Right lobe of liver (tissue), 4 donors: ENCODE results near the gene TSFM.

Experiments
- CTCF ChIP-seq, 4 donors: fragments of 200-600 bp in 3 of 4; fragments of 450-650 bp in 1 of 4; IDR thresholded peaks; one replicate each; pipeline versions ENCODE4 v1.5.1 to v1.8.0; 2016 to 2022; ENCODE audit warnings: antibody characterized with exemption in 4 of 4, mild to moderate bottlenecking in 2 of 4
- POLR2A ChIP-seq: fragments of 450-650 bp; IDR thresholded peaks from one replicate; pipeline ENCODE4 v1.6.1; 2017; ENCODE audit warnings: antibody characterized with exemption, mild to moderate bottlenecking
- donor health status: DM: no; HTN: no; CAD: no.
- donor health status: DM: no; HTN: no; CAD: no.
- donor health status: DM: no; HTN: yes; CAD: no.

DNA sequence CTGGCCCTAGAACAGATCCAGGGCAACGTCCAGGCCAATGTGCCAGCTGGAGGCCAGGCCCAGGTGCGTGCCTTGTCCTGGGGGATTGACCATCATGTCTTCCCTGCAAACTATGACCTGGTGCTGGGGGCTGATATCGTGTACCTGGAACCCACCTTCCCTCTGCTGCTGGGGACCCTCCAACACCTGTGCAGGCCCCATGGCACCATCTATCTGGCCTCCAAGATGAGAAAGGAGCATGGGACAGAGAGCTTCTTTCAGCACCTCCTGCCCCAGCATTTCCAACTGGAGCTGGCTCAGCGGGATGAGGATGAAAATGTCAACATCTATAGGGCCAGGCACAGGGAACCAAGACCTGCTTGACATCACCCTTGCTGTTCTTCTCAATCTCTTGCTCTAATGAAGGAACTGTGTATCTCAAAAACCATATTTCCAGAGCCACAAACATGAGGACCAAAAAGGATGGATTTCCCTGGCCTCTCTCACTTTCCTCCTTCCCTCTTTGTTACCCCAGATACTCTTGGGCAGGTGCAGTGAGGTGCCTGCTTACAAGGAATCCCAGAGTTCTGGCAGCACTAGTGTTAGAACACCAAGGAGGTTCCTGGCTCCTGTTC lies 2.2 kb upstream of the TSFM start:
- no peak for TF ChIP-seq CTCF (IDR thresholded peaks at IDR 0.05)
- no peak for TF ChIP-seq POLR2A
